Measurements from ENCODE around the gene KCNAB2.

Gene KCNAB2

GRCh38 chr1:6134741-6135510 lies 89.2 kb downstream of the KCNAB2 start:
- no peak for DNase-seq

DNA sequence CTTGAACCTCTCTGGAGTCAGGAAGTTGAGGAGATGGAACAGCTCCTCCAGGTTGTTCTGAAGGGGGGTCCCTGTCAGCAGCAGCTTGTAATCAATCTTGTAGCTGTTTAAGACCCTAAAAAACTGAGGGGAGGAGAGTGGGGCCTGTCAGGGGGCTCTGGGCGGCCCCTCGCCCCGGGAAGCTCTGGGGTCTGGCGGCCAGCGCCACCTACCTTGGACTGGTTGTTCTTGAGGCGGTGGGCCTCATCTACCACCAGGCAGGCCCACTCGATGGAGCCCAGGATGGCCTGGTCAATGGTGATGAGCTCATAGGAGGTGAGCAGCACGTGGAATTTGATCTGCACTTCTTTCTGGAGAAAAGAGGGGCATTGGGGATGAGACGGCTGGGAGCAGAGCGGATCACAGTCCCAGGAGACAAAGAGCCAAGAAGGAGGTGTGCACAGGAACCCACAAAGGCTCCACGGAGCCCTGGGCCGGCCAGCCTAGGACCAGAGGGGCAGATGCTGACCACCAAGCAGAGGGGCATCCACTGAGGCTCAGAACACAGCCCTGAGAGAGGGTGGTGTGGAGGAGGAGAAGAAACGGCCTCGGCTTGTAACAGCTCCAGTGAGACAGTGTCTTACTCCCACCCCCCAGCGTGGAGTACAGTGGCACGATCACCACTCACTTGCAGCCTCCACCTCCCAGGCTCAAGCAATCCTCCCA lies 91.0 kb downstream of the KCNAB2 start:
- no peak for DNase-seq

DNA sequence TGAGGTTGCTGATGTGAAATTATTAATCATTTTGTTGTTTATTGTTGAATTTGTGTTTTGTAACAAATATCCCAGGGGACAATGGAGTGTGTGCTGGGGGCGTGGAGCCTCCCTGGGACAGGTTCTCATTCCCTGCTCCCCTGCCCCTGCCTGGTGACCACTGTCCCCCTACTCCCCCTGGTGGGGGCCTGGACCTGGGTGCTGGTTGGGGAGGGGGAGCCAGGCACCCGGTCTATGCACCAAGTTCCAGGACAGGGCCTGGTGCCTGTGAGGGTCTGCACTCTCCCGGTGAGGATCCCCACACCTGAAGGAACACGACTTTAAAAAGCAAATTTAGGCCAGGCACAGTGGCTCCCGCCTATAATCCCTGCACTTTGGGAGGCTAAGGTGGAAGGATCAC lies 92.1 kb downstream of the KCNAB2 start:
- DNase-seq: no peak

DNA sequence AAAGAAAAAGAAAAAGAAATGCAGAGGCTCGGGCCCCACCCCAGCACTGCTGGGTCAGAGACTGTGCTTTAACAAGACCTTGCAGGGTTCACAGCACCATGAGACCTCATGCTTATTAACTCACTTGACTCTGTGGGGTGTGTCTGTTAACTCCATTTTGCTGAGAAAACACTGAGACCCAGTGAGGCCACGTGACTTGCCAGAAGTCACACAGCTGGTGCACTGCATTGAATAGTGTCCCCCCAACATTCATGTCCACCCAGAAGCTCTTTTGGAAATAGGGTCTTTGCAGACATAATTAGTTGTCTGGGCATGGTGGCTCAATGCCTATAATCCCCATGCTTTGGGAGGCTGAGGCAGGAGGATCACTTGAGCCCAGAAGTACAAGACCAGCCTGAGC lies 94.7 kb downstream of the KCNAB2 start:
- no peak for DNase-seq

GRCh38 chr1:6141592-6141991 lies 95.9 kb downstream of the KCNAB2 start:
- DNase-seq: no peak

GRCh38 chr1:6142036-6142621 lies 96.4 kb downstream of the KCNAB2 start:
- DNase-seq: no peak

DNA sequence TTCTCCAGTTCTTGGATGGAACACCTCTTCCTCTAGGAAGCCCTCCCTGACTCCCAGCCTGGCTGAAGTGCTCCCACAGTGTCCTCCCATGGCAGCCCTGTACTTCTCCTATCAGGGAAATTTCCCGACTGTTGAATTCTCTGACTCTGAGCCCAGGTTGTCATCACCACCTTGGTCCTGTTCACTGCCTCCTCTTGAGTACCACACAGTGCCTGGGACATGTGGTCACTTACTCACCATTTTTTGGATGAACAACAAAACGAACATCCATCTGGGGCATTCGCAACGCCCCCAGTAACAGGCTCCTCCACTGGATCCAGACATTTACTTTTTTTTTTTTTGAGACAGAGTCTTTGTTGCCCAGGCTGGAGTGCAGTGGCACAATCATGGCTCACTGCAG lies 97.0 kb downstream of the KCNAB2 start:
- no peak for DNase-seq

GRCh38 chr1:6143395-6143794 lies 97.7 kb downstream of the KCNAB2 start:
- DNase-seq: no peak

GRCh38 chr1:6144175-6144574 lies 98.5 kb downstream of the KCNAB2 start:
- no peak for DNase-seq

DNA sequence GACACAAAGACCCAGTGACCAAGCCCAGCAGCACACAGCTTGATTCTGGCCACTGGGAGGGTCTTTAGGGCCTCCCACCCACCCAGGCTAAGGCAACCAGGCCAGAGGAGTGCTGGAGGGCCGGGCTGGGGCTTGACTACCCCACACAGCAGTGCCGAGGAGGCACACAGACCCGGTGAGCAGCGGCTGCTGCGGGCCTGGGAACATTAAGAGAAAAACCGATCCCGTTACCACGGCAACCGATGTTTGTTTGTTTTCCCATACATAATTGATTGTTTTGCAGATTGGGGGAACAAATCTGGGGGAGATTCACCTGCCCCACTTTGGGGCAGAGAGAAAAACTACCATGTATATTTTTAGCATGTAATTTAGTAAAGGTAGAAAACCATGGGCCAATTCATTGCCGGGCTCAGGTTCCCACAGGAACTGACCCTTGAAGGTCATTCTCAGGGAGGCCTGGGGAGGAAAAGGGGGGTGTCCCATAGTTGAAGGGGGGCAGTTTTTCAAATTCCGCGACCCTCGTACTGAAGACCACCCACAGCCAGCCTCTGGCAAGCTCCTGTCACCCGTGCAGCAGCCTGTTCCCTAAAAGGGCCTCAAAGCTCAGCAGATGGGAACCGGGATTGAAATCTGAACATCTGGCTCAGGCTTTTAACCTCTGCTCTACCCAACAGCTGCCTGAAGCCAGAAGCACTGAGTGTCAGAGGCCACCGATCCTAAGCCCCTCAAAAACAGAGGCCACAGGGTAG lies 99.1 kb downstream of the KCNAB2 start:
- DNase-seq: no peak

DNA sequence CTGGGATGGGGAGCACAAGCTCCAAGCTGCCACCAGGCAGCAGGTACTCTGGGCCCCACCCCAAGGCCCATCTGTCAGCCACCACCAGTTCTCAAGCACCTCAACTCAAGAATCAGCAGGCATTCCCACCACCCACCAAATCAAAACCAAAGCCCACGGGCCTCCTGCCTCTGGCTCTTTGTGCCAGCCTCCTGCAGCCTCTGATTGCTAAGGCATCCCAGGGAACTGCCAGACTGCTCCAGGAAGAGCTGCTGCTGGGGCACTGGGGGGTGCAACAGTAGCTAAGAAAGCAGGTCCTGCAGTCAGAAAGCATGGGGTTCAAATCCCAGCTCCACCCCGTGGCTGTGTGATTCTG lies 99.7 kb downstream of the KCNAB2 start:
- no peak for DNase-seq

- no peak for DNase-seq
Measured at GRCh38 chr1:6145864-6146410, 100.2 kb downstream of the KCNAB2 start.

GRCh38 chr1:6148497-6149241 lies 103.0 kb downstream of the KCNAB2 start:
- peak; percentile 81 for DNase-seq

DNA sequence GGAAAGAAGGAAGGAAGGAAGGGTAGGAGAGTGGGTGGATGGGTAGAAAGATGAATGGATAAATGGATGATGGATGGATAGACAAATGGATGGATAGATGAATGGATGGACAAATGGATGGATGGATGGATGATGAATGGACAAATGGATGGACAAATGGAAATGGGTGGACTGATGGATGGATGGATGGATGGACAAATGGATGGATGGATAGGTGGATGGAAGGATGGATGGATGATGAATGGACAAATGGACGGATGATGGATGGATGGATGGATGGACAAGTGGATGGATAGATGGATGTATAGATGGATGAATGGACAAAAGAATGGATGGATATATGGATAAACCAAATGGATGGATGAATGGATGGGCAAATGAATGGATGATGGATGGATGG lies 103.9 kb downstream of the KCNAB2 start:
- no peak for DNase-seq

DNA sequence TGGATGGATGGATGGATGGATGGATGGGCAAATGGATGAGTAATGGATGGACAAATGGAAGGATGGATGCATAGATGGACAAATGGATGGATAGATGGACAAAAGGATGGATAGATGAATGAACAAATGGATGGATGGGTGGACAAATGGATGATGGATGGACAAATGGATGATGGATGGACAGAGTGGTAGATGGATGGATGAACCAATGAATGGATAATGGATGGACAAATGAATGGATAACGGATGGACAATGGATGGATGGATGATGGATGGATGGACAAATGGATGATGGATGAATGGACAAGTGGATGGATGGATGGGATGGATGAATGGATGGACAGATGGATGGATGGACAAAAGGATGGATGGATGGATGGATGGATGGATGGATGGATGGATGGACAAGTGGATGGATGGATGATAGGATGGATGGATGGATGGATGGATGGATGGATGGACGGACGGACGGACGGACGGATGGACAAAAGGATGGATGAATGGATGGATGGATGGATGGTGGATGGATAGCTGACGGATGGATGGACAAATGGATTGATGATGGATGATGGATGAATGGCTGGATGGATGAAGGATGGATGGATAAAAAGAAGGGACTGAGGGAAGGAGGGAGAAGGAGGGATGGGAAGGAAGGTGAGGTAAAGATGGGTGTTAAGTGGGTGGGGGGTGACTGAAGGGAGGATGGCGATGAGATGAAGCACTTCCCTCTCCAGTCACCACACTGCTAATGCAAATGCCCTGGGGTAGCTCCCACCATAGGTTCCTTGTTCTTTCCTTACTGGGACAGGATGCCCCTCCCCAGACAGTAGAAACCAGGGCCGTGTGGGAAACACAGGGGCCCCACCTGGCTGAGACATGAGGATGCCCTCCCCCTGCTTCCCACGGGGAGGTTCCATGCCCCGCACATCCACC lies 104.6 kb downstream of the KCNAB2 start:
- DNase-seq: no peak

Measured in NCI-H526 treated with DMSO at 0.1 percent for 48 hours (cell line).